ENCODE measurements around the gene PPP2CA.
"Not testable (repeated sequence)": the region's sequence is repeated elsewhere in the genome, so short reads cannot be mapped to it uniquely, and the experiment has no call there.

PPP2CA gene

DNA sequence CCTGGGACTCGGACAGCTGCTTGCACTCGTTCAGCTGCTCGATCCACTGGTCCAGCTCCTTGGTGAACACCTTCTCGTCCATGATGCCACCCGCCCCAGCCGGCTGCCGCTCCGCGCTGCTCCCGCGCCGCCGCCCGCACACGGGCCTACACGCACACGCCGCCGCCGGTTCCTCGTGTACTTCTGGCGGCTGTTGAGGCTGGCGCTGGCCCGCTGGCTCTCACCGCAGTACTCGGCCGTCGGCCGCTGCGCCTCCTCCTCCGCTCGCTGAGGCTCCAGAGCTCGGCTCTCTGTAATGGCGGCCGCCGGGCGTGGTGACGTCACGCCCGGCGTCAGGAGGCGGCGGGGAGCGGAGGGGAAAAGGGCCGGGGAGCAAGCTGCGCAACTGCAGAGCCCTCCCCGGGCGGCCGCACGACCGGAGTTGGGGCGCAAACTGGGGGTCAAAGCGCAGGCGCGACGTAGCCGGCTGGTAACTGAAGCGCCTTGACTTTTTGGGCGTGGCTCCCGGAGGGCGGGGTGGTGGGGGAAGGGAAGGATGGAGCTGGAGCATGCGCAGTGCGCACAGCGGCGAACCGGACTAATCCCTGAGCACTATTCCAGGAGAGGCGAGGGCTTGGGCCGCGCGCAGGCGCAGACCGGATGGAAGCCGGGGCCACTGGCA is at the start of gene PPP2CA:
Gene PPP2CA, minus strand, starts transcription at position 294 of the 661 bp plus-strand sequence. Its CDS starts 212 bp downstream, at position 82.
- peak; percentile 87 to 100 (median 98) for DNase-seq

DNA sequence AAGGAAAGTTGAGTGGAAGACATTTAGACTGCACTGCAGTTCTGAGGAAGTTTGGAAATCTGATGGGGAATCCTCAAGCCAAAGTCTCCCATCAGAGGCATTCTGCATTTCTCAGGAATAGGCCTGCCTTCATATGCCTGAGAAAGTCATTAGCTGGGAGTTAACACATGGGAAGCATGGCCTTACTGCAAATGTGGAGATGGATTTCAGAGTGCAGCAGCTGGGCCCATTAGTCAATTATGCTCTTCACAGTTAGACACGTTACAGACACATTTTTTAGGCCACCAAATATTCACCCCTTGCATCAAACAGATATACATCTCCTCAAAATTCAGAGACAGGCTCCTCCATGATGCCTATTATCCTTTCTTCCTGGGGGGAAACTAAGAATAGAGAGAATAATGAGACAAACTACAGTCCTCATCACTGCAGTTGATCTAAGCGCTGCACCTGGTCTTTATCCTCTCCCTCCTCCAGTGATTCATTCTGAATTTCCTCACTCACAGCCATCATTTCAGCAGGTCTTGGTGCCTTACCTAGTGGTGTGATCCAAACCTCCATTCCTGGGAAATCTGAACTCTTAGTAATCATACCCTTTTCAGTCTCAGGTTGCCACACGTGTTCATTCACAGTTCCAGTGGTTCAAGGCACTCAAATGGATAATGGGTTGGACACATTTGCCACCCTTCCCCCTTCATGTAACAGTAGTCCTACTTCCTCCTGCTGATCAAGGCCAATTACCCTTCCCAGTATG is 47.9 kb upstream of the PPP2CA start:
- no peak for DNase-seq

GRCh38 chr5:134271059-134271458 is 45.2 kb upstream of the PPP2CA start:
- no peak for DNase-seq

DNA sequence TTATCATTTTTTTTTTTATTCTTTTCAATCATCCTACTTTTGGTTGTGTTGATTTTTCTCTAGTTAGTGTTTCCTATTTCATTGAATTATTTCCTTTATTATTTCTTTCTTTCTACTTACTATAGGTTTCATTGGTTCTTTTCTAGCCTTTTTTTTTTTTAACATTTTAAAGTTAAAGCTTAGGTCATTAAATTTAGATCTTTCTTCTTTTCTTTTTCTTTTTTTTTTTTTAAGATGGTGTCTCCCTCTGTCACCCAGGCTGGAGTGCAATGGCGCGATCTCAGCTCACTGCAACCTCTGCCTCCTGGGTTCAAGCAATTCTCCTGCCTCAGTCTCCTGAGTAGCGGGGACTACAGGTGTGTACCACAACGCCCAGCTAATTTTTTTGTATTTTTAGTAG is 43.0 kb upstream of the PPP2CA start:
- no peak for DNase-seq

GRCh38 chr5:134268019-134268601 is 42.2 kb upstream of the PPP2CA start:
- DNase-seq = no peak

- no peak for DNase-seq
These were observed 41.6 kb upstream of the PPP2CA start for GRCh38 chr5:134267366-134268018.

DNA sequence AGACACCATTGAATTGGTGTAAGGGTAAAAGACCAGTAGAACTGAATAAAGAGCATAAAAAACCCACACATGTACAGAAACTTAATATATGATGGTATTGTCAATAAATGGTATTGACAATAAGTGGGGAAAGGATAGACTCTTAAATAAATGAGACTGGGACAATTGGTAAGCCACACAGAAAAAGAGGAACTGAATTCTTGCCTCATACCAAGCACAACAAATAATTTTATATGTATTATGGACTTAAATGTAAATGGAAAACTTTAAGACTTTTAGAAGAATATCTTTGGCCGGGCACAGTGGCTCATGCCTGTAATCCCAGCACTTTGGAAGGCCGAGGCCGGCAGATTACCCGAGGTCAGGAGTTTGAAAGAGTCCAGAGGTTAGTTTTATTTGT is 37.9 kb upstream of the PPP2CA start:
- no peak for DNase-seq

DNA sequence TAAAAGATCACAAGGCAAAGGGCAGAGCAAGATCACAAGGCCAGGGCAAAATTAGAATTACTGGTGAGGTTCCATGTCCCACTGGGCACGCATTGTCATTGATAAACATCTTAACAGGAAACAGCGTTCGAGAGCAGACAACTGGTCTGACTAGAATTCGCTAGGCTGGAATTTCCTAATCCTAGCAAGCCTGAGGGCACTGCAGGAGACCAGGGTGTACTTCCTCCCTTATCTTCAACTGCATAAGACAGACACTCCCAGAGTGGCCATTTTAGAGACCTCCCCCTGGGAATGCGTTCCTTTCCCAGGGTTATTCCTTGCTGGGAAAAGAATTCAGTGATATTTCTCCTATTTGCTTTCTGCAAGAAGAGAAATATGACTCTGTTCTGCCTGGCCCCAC is 36.8 kb upstream of the PPP2CA start:
- not testable (repeated sequence) for DNase-seq

- no peak for DNase-seq
These were observed 33.0 kb upstream of the PPP2CA start for GRCh38 chr5:134258896-134259295.

- no peak for DNase-seq
These were observed 31.3 kb upstream of the PPP2CA start for GRCh38 chr5:134257176-134257575.

GRCh38 chr5:134255418-134256150 is 29.7 kb upstream of the PPP2CA start:
- DNase-seq = no peak

- DNase-seq = not testable (repeated sequence)
These were observed 27.7 kb upstream of the PPP2CA start for GRCh38 chr5:134253368-134254153.

- no peak for DNase-seq
These were observed 26.8 kb upstream of the PPP2CA start for GRCh38 chr5:134252671-134253070.

DNA sequence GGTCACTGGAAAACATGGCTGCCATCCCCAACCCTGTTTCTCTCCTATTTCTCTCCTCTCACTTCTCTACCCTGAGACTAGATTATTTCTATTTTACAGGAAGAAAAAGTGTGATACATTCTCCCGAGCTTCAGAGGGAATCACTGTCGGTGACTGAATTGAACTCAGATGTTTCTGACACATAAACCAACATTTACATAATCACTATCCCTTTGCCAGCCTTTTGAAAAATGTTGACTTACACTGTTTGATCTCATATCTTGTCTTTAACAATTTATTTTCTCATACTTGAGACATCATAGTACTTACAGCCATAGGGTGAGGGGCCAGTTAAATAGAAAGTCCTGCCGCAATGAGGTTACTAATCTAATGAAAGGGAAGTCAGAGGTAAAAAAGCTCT is 25.1 kb upstream of the PPP2CA start:
- no peak for DNase-seq

DNA sequence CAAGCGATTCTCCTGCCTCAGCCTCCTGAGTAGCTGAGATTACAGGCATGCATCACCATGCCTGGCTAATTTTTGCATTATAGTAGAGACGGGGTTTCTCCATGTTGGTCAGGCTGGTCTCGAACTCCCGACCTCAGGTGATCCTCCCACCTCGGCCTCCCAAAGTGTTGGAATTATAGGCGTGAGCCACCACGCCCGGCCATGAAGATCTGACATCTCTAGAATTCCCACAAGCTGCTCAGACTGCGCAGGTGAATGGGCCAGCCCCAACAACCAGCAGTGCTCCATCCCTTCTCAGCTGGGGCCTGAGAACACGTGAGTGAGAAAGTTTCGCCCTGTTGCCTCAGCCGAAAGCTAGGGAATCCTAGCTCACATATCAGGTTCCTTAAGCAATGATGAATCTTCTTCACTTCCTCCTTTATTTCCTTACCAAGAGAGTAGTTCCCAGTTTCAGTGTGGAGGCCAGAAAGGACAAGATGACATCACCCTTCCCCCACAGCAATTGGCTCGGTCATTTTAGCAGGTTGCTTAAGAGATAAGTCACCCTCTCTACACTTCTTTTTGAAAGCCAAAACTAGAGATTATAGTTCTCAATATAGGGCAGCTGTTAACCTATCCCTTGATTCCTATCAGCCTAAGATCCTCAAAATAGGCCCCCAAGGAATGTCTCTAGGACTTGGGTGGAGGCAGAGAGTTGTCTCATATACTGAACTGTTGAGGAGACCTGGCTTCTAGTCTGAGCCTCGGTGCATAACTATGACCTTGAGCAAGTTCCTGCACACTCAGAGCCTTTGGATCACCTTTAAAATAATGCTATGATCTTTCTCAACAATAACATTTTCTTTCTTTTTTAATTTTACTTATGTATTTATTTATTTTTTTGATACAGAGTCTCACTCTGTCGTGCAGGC is 23.9 kb upstream of the PPP2CA start:
- peak in 5 of 51 donors; percentile 2 to 7 (median 5) for DNase-seq

- DNase-seq = no peak
These were observed 22.4 kb upstream of the PPP2CA start for GRCh38 chr5:134248256-134248655.

DNA sequence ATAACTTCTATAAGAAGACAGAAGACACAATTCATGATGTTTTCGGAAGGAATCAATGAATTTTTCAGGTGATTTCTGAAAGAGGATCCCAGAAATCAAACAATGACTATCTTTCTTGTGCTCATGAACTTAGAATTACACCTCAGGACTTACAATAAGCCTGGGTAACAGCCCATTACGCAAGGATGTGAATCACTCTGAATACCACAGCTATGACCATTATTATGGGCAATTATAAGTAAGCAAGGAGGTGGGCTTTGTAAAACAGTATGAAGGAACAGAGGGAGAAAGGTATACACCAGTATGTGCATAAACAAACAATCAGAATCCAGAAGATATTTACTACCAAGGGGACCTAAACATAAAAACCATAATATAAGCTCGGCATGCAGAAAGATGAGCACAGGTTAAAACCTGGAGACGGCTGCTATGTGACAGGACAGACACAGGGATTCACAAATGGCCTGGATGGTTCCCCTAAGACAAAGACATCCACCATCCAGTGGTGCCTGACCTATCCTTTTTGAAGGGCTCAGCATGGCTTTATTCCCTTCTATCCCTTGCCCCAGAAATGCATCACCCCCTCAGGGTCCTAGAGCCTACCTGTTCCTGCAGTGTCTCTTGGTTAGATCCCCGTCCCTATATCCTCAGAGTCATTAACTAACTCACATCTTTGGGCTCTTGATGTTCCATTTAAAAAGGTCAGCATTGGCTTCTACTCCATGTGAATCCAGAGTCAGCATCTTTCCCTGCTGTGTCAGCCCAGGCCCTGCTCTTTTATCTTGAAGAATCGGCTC is 21.8 kb upstream of the PPP2CA start:
- DNase-seq = no peak

- no peak for DNase-seq
These were observed 21.0 kb upstream of the PPP2CA start for GRCh38 chr5:134246771-134247427.
